WI38 (cell line): ENCODE results near the gene SLC29A1.

ENCODE experiments used
- H3K4me3 ChIP-seq: 2 replicates; pipeline ENCODE4 v1.5.1; 2011; ENCODE audit warnings: low read depth, mild to moderate bottlenecking, control low read depth, low read length
- CTCF ChIP-seq: IDR thresholded peaks from 2 replicates; pipeline ENCODE4 v1.5.1; 2012; ENCODE audit warnings: low read depth, mild to moderate bottlenecking, control low read depth, low read length

Gene SLC29A1

GRCh38 chr6:44250718-44251123 is 27.3 kb downstream of the SLC29A1 start:
- no peak overlapping the region for H3K4me3 ChIP-seq
- no peak for TF ChIP-seq CTCF

- H3K4me3 ChIP-seq: no peak overlapping the region
- no peak for TF ChIP-seq CTCF
Measured at GRCh38 chr6:44251576-44252524, 28.5 kb downstream of the SLC29A1 start.

- H3K4me3 ChIP-seq: no peak overlapping the region
- peak; percentile 45; the same call in 1 of the 2 replicates for TF ChIP-seq CTCF
Measured at GRCh38 chr6:44253307-44254101, 30.1 kb downstream of the SLC29A1 start.

- no peak for TF ChIP-seq CTCF
- no peak overlapping the region for H3K4me3 ChIP-seq
Measured at GRCh38 chr6:44254191-44255104, 31.1 kb downstream of the SLC29A1 start.

GRCh38 chr6:44255105-44255808 is 31.9 kb downstream of the SLC29A1 start:
- no peak for TF ChIP-seq CTCF
- H3K4me3 ChIP-seq: peak overlapping the region; percentile 95
